ENCODE measurements around the gene GKN1. TPM values are rescaled to one million over a fixed set of nuclear protein-coding genes. Genes with fewer than 3 reads are reported as not detected.

The GKN1 gene
- total and polyA plus RNA-seq, 8 donors = 0.75 to 8.0 TPM; not detected in 6

DNA sequence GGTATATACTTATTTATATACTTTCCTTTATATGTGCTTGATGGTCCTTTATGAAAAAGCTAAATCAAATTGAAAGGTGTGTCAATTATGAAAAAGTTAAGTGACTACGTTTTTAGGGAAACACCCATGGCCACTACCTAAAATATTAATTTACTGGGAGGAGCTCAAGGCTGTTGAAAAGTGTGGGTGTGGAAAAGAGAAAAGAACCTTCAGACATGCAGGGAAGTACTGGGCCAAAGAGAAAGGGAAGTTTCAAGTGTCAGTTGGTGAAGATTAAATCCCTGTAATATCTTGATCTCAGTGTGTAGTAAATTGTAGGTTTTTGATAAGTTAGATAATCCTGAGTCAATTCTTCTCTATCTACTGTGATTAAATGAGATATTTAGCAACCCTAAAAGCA is 6.2 kb upstream of the GKN1 start:
- Histone ChIP-seq H3K4me1 (no peaks in the 10 kb centered on the region), H3K27ac (no peak overlapping the region), H3K4me3 (no peak overlapping the region), H3K36me3 (no peaks in the 10 kb centered on the region), H3K9me3 (no peaks in the 10 kb centered on the region), H3K27me3 (no peaks in the 10 kb centered on the region)
- intact Hi-C loops (cut with DNase I) = no loop called here
- no peak for TF ChIP-seq CTCF (IDR thresholded peaks at IDR 0.05)
- no peak for ATAC-seq
- 88 to 89% methylated on average over 1 of the region's 1 CpG for WGBS, 2 donors
- FAIRE-seq = no peak
- DNase-seq = no peak

- FAIRE-seq (no peak), ATAC-seq (no peak), DNase-seq (no peak)
- Histone ChIP-seq H3K4me1 (no peaks in the 10 kb centered on the region), H3K27me3 (no peaks in the 10 kb centered on the region), H3K36me3 (no peaks in the 10 kb centered on the region), H3K9me3 (no peaks in the 10 kb centered on the region), H3K4me3 (no peak overlapping the region), H3K27ac (no peak overlapping the region)
- intact Hi-C loops (cut with DNase I) = no loop called here
- 88% methylated on average over 8 of the region's 8 CpGs for WGBS, 2 donors
- TF ChIP-seq CTCF (IDR thresholded peaks at IDR 0.05) = no peak
These were observed 4.5 kb upstream of the GKN1 start for GRCh38 chr2:68969736-68970490.

- Histone ChIP-seq H3K4me3 (no peak overlapping the region), H3K4me1 (no peaks in the 10 kb centered on the region), H3K27me3 (no peaks in the 10 kb centered on the region), H3K9me3 (no peaks in the 10 kb centered on the region), H3K27ac (no peak overlapping the region), H3K36me3 (no peaks in the 10 kb centered on the region)
- WGBS, 2 donors = 73 to 81% methylated on average over 8 of the region's 8 CpGs
- intact Hi-C loops (cut with DNase I) = no loop called here
- ATAC-seq (no peak), DNase-seq (no peak), FAIRE-seq (no peak)
- no peak for TF ChIP-seq CTCF (IDR thresholded peaks at IDR 0.05)
These were observed 3.7 kb upstream of the GKN1 start for GRCh38 chr2:68970566-68971265.

DNA sequence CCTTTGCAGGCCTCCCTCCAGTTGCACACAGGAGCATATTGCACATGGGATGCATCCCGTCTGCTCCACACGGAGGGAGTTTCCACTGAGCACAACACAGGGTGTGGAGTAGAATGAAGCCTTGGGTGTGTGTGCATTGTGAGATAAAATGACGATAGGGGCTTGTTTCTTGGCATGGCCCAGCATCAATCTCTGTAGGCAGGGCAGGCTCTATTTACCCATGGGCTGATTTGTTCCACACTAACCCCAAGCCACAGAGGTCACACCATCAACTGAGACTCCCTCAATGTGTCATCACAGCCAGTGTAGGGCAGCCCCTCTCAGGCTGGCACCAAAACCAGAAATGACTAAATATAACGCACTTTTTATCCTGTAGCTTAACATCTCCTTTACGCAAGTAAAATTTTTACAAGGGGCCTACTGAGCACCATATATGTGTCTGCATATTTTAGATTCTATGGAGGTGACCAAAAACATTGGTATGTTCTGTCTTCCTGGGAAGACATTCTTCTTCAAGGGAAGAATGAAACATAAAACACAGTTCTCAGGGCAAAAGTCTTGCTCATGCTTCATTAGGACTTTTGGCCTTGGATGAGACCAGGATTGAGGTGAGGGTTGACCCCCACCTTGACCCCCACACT is 2.7 kb upstream of the GKN1 start:
- DNase-seq (no peak), FAIRE-seq (no peak), ATAC-seq (peak; percentile 43 to 78 (median 58))
- Histone ChIP-seq H3K27ac (no peak overlapping the region), H3K4me3 (no peak overlapping the region), H3K27me3 (no peaks in the 10 kb centered on the region), H3K36me3 (no peaks in the 10 kb centered on the region), H3K9me3 (no peaks in the 10 kb centered on the region), H3K4me1 (no peaks in the 10 kb centered on the region)
- intact Hi-C loops (cut with DNase I) = no loop called here
- WGBS, 2 donors = 46 to 61% methylated on average over 5 of the region's 5 CpGs
- TF ChIP-seq CTCF (IDR thresholded peaks at IDR 0.05) = no peak

Measured in pancreas (tissue), 10 donors.